Hepatocyte (in vitro differentiated cells): Measurements from ENCODE around the gene C2orf78.

ENCODE experiments used
- CTCF ChIP-seq: fragments of 200-600 bp; sonication (generic); IDR thresholded peaks from 2 replicates; pipeline ENCODE4 v1.5.1; 2016; ENCODE audit warnings: antibody characterized with exemption, mild to moderate bottlenecking; ENCODE audit not compliant: poor library complexity
- EZH2 ChIP-seq: fragments of 200-600 bp; sonication (generic); IDR thresholded peaks from 2 replicates; pipeline ENCODE4 v1.6.1; 2016; ENCODE audit warnings: antibody characterized with exemption, mild to moderate bottlenecking, borderline replicate concordance

DNA sequence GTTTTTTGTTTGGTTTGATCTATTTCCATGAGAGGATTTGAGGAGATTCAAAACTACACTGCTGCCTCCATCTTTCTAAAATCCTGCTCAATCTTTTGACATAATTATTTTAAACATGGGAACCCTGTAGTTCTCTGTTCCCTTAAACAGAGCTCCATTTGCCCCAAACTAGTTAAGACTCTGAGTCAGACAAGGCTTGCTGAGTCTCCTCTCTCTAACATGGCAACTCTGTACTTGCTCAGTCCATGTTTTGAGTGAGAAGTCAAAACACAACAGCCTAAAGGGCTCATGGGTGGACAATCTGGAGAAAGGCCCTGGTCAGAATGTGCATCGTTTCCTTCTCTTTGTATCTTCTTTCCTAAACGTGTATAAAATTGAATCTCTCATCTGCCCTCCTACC lies 37.7 kb downstream of the C2orf78 start:
- no peak for TF ChIP-seq CTCF
- TF ChIP-seq EZH2: no peak
